ENCODE measurements around the gene PEX14.

DNA sequence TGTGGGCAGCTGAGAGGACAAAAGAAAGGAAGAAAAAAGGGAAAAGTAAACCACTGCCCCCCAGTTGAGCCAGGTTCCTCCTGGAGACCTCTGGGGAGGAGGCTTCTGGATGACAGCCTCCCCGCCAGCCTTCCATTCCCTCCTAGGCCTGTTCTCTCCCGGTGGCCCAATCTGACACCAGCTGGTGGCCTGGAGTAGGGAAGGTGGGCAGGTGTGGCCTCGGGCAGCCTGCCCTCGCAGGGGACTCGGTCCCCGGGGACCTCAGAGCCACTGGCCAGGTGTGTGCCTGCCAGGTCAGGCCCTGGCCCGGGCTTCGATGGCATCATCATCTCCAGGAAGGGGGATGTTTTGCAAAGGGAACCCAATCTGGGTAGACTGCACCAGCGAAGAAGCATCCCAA lies 162.7 kb downstream of the PEX14 start:
- TF ChIP-seq CTCF (IDR thresholded peaks at IDR 0.05; ENCODE audit: low read length) = no peak
- TF ChIP-seq EZH2 (IDR thresholded peaks at IDR 0.05; ENCODE audit: borderline replicate concordance, low read length) = no peak
